ENCODE data around the gene PDE6A. TPM values are rescaled to one million over a fixed set of nuclear protein-coding genes. Genes with fewer than 3 reads are reported as not detected.

The PDE6A gene
- polyA plus RNA-seq, 4 donors = 0.11 to 0.24 (median 0.15) TPM

DNA sequence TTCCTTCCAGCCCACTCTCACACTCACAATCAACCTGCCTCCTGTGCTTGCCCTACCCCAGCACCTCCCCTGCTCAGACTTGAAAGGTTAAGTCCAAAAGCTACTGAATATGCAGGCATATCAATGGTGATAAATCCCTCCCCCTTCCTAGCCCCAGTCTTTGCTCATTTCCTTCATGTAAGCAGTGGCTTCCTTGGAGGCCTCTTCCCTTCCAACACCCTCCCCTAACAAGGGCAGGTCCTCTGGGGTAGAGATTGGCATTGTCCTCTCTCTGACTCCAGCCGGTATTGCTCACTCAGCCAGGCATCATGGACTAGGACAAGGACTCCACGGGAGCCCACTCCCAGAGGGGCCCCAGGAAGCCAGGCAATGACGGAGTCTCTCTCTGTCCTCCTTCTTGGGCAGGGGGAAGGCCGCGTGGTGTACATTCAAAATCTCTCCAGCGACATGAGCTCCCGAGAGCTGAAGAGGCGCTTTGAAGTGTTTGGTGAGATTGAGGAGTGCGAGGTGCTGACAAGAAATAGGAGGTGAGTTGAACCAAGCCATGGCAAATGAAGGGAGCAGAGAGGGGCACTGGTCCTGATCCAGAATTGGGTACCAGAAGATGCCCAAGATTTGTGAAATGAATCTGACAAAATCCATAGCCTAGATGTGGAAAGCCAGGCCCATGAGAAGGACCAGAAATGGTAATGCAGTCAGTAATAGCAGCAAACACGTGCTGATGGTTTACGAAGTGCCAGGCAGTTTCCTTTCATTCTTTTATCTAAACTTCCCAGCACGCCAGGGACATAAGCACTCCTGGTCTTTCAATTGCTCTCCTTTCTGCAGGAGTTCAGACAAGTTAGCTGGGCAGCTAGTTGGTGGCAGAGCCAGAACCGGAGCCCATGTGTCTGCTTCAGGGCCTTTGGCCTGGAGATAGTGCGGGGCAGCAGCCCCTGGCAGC, 102.5 kb downstream of the PDE6A start:
- DNase-seq (ENCODE audit: low read depth in 4 of 4, low spot score in 2 of 4) = no peak

DNA sequence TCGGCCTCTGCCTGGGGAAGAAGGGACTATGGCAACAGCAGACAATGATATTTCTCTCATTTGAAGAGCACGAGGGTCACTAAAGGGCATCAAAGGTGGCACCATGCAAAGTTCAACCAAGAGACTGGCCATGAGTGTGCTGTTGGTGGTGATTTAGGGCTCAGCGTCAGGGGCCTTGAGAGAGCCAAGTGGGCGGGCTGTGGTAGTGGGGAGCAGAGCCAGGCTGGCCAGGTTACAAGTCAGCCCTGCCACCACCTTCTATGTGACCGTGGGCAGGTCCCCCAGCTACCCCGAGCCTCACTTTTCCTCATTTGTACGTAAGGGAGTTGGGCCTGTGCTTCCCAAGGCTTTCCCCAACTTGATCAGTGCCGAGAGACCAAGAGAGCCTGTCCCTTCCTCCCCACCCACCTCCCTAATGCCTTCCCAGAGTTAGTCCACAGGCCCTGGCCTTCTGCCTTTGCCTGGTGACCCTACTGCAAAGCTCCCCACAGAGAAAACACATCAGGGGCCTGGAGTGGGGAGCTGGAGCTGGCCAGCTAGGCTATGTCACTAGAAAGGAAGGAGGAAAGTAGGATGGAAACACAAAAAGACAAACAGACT, 104.3 kb downstream of the PDE6A start:
- no peak for DNase-seq (ENCODE audit: low read depth in 4 of 4, low spot score in 2 of 4)

DNA sequence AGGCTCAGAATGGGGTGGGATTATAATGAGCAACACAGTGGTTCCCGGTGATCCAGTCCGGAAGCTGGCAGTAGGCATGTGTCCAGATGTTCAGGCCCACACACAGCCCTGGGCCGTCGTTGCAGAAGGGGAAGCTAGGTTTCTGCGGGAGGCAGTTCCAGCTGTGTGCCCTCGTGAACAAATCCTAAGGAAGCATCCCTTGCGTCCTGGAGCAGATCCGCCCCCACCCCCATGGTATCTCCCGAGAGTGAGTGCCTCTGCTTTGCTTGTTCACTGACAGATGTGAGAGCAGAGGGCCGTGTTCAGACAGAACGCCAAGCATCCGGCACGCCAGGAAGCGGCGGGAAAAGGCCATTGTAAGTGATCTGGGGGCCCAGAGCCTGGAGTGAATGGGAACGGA, 104.8 kb downstream of the PDE6A start:
- no peak for DNase-seq (ENCODE audit: low read depth in 4 of 4, low spot score in 2 of 4)

DNA sequence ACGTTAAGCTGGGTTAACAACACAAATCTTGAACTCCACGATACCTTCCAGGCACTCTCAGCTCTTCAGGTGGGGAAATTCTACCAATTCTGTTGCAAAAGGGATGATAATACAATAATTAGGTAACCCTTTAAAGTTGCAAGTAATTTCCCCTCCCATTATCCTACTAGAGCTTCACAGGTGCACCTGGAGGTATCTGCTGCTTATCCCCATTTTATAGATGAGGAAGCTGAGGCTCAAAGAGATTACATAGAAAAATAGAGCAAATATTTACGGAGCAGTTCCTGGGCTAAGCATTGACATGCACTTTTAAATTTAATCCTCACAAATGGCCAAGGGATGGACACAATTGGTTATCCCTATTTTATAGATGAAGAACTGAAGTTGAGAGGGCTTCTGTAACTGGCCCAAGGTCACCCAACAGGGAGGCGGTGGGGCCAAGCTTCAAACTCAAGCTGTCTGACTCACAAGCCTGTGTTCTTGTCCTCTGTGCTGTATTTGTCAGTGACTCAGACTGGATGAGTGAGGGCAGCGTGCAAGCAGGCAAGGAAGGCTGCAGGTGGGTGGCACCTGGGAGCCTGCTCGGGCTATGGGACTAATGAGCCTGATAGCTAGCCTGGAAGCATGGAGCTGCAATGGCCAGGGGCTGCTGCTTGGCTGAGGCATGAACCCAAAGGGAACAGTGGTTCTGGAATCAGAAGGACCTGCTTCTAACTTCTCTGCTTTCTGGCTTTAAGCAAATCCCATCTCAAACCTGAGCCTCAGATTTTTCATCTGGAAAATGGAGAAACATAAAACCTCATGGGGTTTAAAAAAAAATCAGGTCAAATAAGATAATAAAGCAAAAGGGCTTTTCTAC, 105.5 kb downstream of the PDE6A start:
- DNase-seq (ENCODE audit: low read depth in 4 of 4, low spot score in 2 of 4) = no peak

DNA sequence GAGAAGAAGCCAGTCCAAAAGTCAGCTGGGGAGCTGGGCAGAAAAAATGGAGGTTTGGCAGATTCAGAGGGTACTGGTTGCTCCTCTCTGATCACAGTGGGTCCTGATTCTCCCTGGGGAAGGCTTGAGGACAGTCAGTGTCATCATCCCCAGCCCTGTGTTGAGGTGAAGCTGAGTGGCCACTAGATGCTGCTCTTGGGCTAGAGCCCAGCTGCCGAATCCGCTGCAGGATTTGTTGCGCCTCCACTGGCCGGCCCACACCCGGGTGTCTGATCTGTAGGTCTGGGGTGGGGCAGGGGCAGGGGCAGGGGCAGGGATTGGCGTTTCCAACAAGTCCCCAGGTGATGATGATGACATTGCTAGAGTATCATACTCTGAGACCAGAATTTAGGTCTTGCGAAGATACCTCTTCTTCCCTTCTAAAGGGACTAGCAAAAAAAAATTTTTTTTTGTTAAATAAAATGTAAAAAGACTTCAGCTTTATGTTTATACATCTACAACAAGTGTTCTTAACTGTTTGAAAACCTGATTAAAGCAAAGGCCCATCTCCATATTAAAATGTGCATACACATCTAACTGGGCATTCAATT, 106.8 kb downstream of the PDE6A start:
- DNase-seq (ENCODE audit: low read depth in 4 of 4, low spot score in 2 of 4) = peak in 1 of 4 donors; percentile 28

DNA sequence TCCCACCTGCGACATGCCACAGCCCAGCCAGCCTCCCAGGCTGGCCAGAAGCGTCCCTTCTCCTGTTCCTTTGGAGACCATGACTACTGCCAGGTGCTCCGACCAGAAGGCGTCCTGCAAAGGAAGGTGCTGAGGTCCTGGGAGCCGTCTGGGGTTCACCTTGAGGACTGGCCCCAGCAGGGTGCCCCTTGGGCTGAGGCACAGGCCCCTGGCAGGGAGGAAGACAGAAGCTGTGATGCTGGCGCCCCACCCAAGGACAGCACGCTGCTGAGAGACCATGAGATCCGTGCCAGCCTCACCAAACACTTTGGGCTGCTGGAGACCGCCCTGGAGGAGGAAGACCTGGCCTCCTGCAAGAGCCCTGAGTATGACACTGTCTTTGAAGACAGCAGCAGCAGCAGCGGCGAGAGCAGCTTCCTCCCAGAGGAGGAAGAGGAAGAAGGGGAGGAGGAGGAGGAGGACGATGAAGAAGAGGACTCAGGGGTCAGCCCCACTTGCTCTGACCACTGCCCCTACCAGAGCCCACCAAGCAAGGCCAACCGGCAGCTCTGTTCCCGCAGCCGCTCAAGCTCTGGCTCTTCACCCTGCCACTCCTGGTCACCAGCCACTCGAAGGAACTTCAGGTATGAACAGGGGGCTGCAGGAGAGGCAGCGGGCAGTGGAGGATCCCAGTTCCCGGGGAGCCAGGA, 108.0 kb downstream of the PDE6A start:
- no peak for DNase-seq (ENCODE audit: low read depth in 4 of 4, low spot score in 2 of 4)

DNA sequence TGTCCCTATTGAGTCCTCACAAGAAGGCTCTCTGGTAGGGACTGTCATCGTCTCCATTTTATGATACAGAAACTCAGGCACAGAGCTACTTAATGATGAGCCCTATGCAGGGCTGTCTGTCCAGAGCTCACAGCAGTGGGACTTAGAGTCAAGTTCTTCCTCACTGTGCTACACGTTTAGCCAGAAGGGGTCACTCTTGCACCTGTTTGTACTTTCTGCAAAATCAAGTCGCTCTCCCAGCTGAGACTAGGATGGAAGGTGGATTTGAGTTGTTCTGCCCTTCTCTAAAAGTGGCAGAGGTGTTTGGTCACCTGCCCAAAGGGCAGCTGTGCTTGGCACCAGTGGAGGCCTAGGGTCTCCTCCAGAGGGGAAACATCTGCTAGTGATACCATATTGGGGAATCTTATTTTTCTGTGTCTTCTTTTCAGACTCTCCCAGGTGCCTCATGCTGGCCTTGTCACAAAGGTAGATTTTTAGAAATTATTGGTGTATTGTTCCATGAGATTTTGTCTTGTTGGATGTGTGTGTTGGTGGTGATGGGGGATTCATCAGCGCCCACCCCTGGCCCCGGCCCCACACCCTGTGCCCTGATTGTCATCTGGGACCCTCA, 110.2 kb downstream of the PDE6A start:
- DNase-seq (ENCODE audit: low read depth in 4 of 4, low spot score in 2 of 4) = peak; percentile 37 to 75 (median 64)

DNA sequence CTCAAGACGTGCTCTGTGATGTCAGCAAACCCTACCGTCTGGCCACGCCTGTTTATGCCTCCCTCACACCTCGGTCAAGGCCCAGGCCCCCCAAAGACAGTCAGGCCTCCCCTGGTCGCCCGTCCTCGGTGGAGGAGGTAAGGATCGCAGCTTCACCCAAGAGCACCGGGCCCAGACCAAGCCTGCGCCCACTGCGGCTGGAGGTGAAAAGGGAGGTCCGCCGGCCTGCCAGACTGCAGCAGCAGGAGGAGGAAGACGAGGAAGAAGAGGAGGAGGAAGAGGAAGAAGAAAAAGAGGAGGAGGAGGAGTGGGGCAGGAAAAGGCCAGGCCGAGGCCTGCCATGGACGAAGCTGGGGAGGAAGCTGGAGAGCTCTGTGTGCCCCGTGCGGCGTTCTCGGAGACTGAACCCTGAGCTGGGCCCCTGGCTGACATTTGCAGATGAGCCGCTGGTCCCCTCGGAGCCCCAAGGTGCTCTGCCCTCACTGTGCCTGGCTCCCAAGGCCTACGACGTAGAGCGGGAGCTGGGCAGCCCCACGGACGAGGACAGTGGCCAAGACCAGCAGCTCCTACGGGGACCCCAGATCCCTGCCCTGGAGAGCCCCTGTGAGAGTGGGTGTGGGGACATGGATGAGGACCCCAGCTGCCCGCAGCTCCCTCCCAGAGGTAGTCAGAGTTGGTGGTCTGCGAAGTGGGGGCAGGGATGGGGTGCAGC, 111.3 kb downstream of the PDE6A start:
- DNase-seq (ENCODE audit: low read depth in 4 of 4, low spot score in 2 of 4) = no peak

DNA sequence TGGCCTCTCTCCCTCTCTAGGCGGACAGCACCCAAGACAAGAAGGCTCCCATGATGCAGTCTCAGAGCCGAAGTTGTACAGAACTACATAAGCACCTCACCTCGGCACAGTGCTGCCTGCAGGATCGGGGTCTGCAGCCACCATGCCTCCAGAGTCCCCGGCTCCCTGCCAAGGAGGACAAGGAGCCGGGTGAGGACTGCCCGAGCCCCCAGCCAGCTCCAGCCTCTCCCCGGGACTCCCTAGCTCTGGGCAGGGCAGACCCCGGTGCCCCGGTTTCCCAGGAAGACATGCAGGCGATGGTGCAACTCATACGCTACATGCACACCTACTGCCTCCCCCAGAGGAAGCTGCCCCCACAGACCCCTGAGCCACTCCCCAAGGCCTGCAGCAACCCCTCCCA, 112.0 kb downstream of the PDE6A start:
- no peak for DNase-seq (ENCODE audit: low read depth in 4 of 4, low spot score in 2 of 4)

DNA sequence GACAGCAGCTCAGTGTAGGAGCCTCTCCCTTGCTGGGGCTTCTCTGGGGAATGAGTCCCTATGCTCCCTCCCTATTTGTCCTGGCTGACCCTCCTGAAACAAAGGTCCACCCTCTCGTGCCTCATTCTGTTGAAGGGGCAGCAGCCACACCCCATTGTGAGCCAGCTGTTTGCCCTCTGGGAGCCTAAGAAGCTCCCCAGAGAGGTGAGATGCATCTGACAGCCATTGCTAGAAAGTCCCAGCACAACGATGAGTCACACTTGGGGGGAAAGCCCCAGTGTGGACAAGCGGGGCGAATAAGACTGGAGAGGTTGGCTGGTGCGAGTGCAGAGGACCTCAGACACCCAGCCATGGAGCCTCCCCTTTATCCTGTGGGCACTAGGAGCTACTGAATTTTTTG, 113.1 kb downstream of the PDE6A start:
- DNase-seq (ENCODE audit: low read depth in 4 of 4, low spot score in 2 of 4) = no peak

DNA sequence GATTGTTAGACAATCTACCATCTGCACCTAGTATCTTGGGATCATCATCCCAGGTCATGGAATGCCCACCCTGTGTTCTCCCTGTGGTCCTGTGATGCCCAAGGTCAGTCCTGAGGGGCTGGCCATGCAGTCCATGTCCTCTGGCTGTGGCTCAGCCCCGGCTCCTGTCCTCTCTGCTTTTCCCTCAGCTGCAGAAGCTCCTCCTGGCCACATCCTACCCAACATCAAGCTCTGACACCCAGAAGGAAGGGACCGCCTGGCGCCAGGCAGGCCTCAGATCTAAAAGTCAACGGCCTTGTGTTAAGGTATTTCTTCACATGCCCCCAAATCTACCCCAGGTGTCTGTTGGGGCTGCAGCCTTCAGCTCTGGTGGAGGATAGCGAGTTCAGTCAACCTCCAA, 114.0 kb downstream of the PDE6A start:
- DNase-seq (ENCODE audit: low read depth in 4 of 4, low spot score in 2 of 4) = no peak

DNA sequence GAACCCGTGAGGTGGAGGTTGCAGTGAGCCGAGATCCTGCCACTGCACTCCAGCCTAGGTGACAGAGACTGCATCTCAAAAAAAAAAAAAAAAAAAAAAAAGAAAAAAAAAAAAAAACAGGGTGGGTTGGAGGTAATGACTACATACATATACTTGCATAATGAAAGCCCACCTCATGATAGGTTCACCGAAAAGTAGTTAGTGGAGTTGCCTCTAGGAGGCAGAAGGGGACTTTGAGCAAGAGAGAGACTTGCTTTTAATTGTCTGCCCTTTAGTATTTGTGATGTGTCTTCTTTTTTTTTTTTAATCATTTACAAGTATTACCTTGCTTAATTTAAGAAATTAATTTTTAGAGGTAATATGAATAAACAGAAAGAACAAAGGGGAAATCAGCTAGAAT, 114.6 kb downstream of the PDE6A start:
- DNase-seq (ENCODE audit: low read depth in 4 of 4, low spot score in 2 of 4) = no peak

DNA sequence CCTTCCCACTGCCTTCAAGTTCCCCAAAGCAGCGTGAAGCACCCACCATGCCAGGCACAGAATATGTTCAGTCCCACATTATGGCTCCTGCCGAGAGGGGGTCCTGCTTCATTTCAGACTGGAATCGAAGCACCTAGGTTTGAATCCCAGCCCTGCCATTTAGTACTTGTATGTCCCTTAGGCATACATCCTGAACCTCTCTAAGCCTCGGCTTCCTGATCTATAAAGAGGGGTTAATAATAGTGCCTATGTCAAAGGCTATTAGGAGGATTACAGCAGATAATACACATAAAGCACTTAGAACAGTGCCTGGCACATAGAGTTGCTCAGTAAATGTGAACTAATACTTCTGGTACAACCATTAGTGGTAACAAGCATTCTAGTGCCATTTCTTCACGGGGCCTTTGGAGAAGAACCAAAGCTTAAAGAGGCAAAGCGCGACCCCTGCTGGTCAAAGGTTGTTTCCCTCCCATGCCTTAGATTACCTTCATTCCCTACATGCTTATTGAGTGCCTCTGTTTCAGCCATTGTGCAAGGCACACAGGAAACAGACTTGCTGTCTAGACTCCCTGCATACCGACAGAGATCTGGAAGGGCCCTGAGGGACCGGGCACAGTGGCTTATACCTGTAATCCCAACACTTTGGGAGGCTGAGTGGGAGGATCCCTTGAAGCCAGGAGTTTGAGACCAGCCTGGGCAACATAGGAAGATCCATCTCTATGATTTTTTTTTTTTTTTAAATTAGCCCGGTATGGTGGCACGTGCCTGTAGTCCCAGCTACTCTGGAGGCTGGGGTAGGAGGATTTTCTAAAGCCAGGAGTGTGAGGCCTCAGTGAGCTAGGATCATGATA, 116.2 kb downstream of the PDE6A start:
- peak; percentile 60 to 84 (median 69) for DNase-seq (ENCODE audit: low read depth in 4 of 4, low spot score in 2 of 4)

DNA sequence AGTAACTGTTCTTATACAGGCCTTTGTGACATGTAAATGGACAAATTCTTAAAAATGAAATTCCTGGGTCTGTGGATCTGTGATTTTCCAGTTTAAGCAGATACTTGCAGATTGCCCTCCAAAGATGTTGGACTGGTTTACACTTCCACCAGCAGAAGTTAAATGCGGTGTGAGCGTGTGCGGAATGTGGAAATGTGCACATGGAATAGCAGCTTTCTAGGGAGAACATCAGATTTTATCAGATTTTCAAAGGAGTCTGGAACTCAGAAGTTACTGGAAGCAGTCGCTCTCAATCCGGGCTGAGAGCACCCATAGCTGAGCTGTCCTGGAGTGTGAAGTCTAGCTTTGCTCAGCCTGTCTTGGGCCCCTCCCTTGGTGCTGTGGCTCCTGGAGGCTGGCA, 117.0 kb downstream of the PDE6A start:
- no peak for DNase-seq (ENCODE audit: low read depth in 4 of 4, low spot score in 2 of 4)

DNA sequence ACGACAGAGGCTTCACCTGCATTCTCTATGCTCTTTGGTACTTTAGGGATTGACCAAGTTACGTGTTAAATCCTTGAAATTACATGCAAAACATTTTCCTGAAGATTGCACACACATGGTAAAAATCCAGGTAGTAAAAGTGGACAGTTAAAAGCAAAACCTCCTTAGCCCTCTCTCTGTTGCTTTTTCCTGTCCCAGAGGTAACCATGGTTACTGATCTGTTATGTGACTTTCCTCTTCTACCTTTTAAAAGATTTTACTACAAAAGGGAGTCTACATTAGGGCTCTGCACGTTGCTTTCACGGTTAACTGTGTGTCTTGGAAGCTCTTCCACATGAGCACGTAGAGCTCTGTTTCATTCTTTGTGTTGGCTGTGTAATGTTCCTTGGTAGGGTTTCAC, 117.5 kb downstream of the PDE6A start:
- DNase-seq (ENCODE audit: low read depth in 4 of 4, low spot score in 2 of 4) = no peak

DNA sequence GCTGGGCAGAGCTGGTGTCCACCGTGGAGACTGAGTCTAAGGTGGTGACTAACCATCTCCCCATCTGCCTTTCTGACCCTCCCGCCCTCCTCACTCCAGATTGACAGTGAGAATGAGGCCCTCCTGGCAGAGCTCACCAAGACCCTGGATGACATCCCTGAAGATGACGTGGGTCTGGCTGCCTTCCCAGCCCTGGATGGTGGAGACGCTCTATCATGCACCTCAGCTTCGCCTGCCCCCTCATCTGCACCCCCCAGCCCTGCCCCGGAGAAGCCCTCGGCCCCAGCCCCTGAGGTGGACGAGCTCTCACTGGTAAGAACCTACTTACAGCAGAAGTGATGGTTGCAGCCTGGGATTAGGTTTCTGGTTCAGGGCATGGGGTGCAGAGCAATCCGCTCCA, 118.0 kb downstream of the PDE6A start:
- no peak for DNase-seq (ENCODE audit: low read depth in 4 of 4, low spot score in 2 of 4)

DNA sequence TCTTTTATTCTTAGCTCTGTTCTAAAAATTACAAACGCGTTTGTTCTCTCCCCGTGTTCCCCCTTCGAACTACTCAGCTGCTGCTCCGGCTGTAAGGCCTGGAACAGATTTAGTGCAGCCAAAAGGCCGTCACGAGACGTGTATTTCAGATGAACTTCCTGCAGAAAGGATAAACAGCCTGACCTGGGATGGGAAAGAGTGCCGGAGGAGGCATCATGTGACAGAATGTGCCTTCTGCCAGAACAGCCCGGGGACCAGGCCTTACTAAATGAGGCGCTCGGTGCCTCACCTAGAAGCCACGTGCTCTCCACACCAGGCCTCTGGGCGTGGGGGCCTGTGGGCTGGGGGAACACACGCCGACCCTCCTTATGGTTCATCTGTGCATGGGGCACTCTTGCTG, 119.7 kb downstream of the PDE6A start:
- DNase-seq (ENCODE audit: low read depth in 4 of 4, low spot score in 2 of 4) = no peak

DNA sequence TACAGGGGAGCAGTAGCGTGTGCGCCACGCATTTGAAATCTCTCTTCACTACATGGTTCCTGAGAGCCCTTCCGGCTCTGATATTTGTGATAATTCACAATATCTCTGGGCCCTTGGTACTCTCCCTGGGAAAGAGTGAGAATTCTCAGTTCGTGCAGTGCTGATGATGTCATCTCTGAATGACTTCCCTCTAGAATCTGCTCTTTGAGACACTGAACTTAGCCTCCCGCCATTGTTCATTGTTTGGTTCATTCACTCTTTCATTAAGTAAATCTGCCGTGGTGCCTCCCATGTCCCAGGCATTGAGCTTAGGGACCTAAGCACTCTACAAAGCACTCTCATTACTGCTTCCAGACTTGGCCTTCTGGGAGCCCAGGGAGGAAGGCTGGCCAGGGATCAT, 120.5 kb downstream of the PDE6A start:
- no peak for DNase-seq (ENCODE audit: low read depth in 4 of 4, low spot score in 2 of 4)
